ENCODE measurements around the gene LTB. TPM values are rescaled to one million over a fixed set of nuclear protein-coding genes. Genes with fewer than 3 reads are reported as not detected.

Gene LTB
- total and polyA plus RNA-seq, 5 donors from 2014 or later = 493 to 1,480 (median 1,395) TPM

GRCh38 chr6:31573239-31574105 is 8.8 kb downstream of the LTB start:
- Histone ChIP-seq H3K27ac (ENCODE audit: insufficient read depth, low read length, poor library complexity, severe bottlenecking) (peak overlapping the region; percentile 95), H3K27me3 (ENCODE audit: control insufficient read depth, insufficient read depth, low read length) (no peaks in the 10 kb centered on the region), H3K4me3 (ENCODE audit: low read depth, low read length) (peak overlapping the region; percentile 82), H3K9me3 (ENCODE audit: control insufficient read depth in 2 of 2, low read length in 2 of 2) (no peaks in the 10 kb centered on the region), H3K4me1 (ENCODE audit: control insufficient read depth, insufficient read depth, low read length, poor library complexity, severe bottlenecking) (peaks cover 96% of the 10 kb centered on the region), H3K36me3 (ENCODE audit: control insufficient read depth, insufficient read depth, low read length) (peaks cover 8% of the 10 kb centered on the region)
- Mint-ChIP-seq H3K4me3 (peak overlapping the region; percentile 99 to 100 (median 100)), H3K36me3 (peaks cover 30% of the 10 kb centered on the region), H3K27me3 (peaks cover 5% of the 10 kb centered on the region), H3K9me3 (no peaks in the 10 kb centered on the region), H3K27ac (peak overlapping the region; percentile 98 to 100 (median 100)), H3K4me1 (peaks cover 15 to 97% (median 72%) of the 10 kb centered on the region in 4 donors)
- ATAC-seq (ENCODE audit: low read depth in 2 of 2) = no peak
- DNase-seq = no peak

- peak; percentile 68 to 88 (median 82) for DNase-seq
- H3K27me3 Mint-ChIP-seq = peaks cover 5% of the 10 kb centered on the region
- H3K36me3 ChIP-seq (ENCODE audit: control insufficient read depth, insufficient read depth, low read length) = no peaks in the 10 kb centered on the region
- H3K9me3 ChIP-seq (ENCODE audit: control insufficient read depth in 2 of 2, low read length in 2 of 2) = no peaks in the 10 kb centered on the region
- peak within 1 kb of the TSS; percentile 98 to 100 (median 100) for H3K27ac Mint-ChIP-seq
- H3K27me3 ChIP-seq (ENCODE audit: control insufficient read depth, insufficient read depth, low read length) = no peaks in the 10 kb centered on the region
- peaks cover 24 to 99% (median 78%) of the 10 kb centered on the region in 4 donors for H3K4me1 Mint-ChIP-seq
- peaks cover 96% of the 10 kb centered on the region for H3K4me1 ChIP-seq (ENCODE audit: control insufficient read depth, insufficient read depth, low read length, poor library complexity, severe bottlenecking)
- H3K36me3 Mint-ChIP-seq = peaks cover 29% of the 10 kb centered on the region
- H3K4me3 ChIP-seq (ENCODE audit: low read depth, low read length) = peak within 1 kb of the TSS; percentile 82
- no peaks in the 10 kb centered on the region for H3K9me3 Mint-ChIP-seq
- peak; percentile 60 to 62 for ATAC-seq (ENCODE audit: low read depth in 2 of 2)
- peak within 1 kb of the TSS; percentile 95 for H3K27ac ChIP-seq (ENCODE audit: insufficient read depth, low read length, poor library complexity, severe bottlenecking)
- peak within 1 kb of the TSS; percentile 99 to 100 (median 100) for H3K4me3 Mint-ChIP-seq
Measured at GRCh38 chr6:31572041-31572911, 9.9 kb downstream of the LTB start, which contains the start of gene LTA. LTA (plus strand) TSS chr6:31572289; CDS start chr6:31572743, 454 bp downstream.

GRCh38 chr6:31569861-31570536 is 12.2 kb downstream of the LTB start:
- peak overlapping the region; percentile 89 to 98 (median 91) for H3K27ac Mint-ChIP-seq
- peaks cover 17% of the 10 kb centered on the region for H3K36me3 Mint-ChIP-seq
- H3K4me1 Mint-ChIP-seq = peaks cover 24 to 96% (median 74%) of the 10 kb centered on the region in 4 donors
- DNase-seq = no peak
- H3K27me3 Mint-ChIP-seq = peaks cover 10% of the 10 kb centered on the region
- ATAC-seq (ENCODE audit: low read depth in 2 of 2) = no peak
- Histone ChIP-seq H3K27me3 (ENCODE audit: control insufficient read depth, insufficient read depth, low read length) (no peaks in the 10 kb centered on the region), H3K27ac (ENCODE audit: insufficient read depth, low read length, poor library complexity, severe bottlenecking) (peak overlapping the region; percentile 95), H3K4me1 (ENCODE audit: control insufficient read depth, insufficient read depth, low read length, poor library complexity, severe bottlenecking) (peaks cover 79% of the 10 kb centered on the region), H3K9me3 (ENCODE audit: control insufficient read depth in 2 of 2, low read length in 2 of 2) (no peaks in the 10 kb centered on the region), H3K36me3 (ENCODE audit: control insufficient read depth, insufficient read depth, low read length) (peaks cover 3% of the 10 kb centered on the region), H3K4me3 (ENCODE audit: low read depth, low read length) (peak overlapping the region; percentile 29)
- H3K4me3 Mint-ChIP-seq = peak overlapping the region; percentile 22 to 100 (median 66)
- H3K9me3 Mint-ChIP-seq = no peaks in the 10 kb centered on the region

DNA sequence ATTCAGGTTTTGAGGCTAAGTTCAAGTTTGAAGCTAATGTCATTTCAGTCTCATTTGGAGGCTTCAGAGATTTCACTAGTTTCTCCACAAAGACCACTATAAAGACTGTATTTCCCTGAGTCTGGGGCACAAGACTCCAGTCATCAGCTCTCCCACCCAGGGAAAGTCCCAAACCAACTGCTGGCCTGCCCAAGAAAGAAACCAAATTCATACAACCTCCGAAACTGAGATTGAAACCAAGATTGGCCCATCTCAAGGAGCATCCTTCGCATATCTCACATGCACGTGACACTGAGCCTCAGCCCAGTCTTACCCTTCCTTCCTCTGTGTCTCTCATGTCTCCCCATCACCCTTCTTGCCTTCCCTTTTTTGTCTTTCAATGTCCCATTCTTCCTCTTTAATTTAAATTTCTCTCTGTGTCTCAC is 13.7 kb downstream of the LTB start:
- peak overlapping the region; percentile 68 for H3K4me3 ChIP-seq (ENCODE audit: low read depth, low read length)
- peak overlapping the region; percentile 89 to 98 (median 94) for H3K27ac Mint-ChIP-seq
- peak; percentile 68 for ATAC-seq (ENCODE audit: low read depth in 2 of 2)

DNA sequence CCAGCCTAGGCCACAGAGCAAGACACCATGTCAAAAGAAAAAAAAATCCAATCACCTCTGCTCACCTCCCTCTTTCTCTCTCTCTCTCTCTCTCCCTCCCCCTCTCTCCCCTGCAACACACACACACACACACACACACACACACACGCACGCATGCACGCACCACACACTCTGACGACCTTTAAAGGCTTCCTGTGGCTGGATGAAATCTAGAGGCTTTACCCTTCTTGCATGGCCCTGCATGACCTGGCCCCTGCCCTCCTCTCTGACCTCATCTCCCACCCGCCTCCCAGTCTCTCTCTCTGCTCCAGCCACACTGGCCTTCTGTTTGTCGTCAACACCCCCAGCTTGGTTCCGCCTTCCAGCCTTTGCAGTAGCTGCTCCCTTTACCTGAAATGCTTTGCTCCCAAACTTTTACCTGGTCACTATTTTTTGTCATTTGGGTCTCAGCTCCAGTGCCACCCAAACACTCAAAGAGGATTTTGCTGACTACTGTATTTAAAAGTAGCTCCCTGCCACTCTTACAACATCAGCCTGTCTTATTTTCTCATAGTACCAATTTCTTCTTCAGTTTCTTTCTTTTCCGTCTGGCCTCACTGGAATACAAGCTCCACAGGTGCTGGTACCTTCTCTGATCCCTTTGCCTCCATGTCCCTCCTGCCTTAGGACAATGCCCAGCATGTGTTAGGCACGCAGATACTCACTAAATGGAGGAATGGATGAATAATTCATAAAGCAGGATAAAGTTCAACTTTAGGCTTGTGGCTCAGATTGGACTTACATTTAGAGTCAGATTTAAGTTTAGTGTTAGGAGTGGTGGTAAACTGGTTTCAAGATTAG is 14.5 kb downstream of the LTB start:
- H3K27ac ChIP-seq (ENCODE audit: insufficient read depth, low read length, poor library complexity, severe bottlenecking) = peak overlapping the region; percentile 95
- H3K4me1 ChIP-seq (ENCODE audit: control insufficient read depth, insufficient read depth, low read length, poor library complexity, severe bottlenecking) = peaks cover 57% of the 10 kb centered on the region
- peak in 1 of 2 donors; percentile 14 for ATAC-seq (ENCODE audit: low read depth in 2 of 2)
- Mint-ChIP-seq H3K27me3 (peaks cover 10% of the 10 kb centered on the region), H3K27ac (peak overlapping the region; percentile 89 to 98 (median 94)), H3K36me3 (peaks cover 28% of the 10 kb centered on the region), H3K4me3 (peak overlapping the region in 3 of 4 donors; percentile 50 to 88 (median 82)), H3K4me1 (peaks cover 24 to 89% (median 61%) of the 10 kb centered on the region in 4 donors), H3K9me3 (no peaks in the 10 kb centered on the region)
- H3K4me3 ChIP-seq (ENCODE audit: low read depth, low read length) = peak overlapping the region; percentile 68
- peaks cover 8% of the 10 kb centered on the region for H3K36me3 ChIP-seq (ENCODE audit: control insufficient read depth, insufficient read depth, low read length)
- no peaks in the 10 kb centered on the region for H3K9me3 ChIP-seq (ENCODE audit: control insufficient read depth in 2 of 2, low read length in 2 of 2)
- no peaks in the 10 kb centered on the region for H3K27me3 ChIP-seq (ENCODE audit: control insufficient read depth, insufficient read depth, low read length)
- peak in 2 of 3 donors; percentile 36 to 68 for DNase-seq

More for the DNA sequence above, 13.7 kb downstream of the LTB start:
- peak overlapping the region; percentile 95 for H3K27ac ChIP-seq (ENCODE audit: insufficient read depth, low read length, poor library complexity, severe bottlenecking)
- peak overlapping the region; percentile 47 to 88 (median 66) for H3K4me3 Mint-ChIP-seq
- H3K27me3 Mint-ChIP-seq = peaks cover 10% of the 10 kb centered on the region
- H3K36me3 ChIP-seq (ENCODE audit: control insufficient read depth, insufficient read depth, low read length) = peaks cover 6% of the 10 kb centered on the region
- peaks cover 24 to 91% (median 67%) of the 10 kb centered on the region in 4 donors for H3K4me1 Mint-ChIP-seq
- H3K9me3 ChIP-seq (ENCODE audit: control insufficient read depth in 2 of 2, low read length in 2 of 2) = no peaks in the 10 kb centered on the region
- peaks cover 22% of the 10 kb centered on the region for H3K36me3 Mint-ChIP-seq
- H3K4me1 ChIP-seq (ENCODE audit: control insufficient read depth, insufficient read depth, low read length, poor library complexity, severe bottlenecking) = peaks cover 65% of the 10 kb centered on the region
- peak; percentile 72 to 92 (median 73) for DNase-seq
- no peaks in the 10 kb centered on the region for H3K9me3 Mint-ChIP-seq
- no peaks in the 10 kb centered on the region for H3K27me3 ChIP-seq (ENCODE audit: control insufficient read depth, insufficient read depth, low read length)

DNA sequence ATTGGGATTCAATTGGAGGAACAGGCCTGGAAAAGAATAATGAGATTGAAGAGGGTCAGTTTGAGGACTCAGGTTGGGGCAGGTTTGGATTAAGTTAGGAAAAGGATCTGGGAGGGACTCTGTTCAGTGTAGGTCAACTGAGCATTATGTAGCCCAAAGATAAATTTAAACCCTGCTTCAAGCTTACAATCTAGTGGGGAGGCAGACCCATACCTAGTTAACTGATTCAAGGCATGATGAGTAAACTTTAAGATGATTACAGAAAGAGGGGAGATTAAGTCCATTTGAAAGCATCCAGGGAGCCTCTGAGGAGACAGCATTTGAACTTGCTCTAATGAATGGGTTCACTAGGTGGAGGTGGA is 21.5 kb downstream of the LTB start:
- H3K4me1 Mint-ChIP-seq = peaks cover 15 to 83% (median 53%) of the 10 kb centered on the region in 4 donors
- H3K4me3 ChIP-seq (ENCODE audit: low read depth, low read length) = peak overlapping the region; percentile 71
- peak overlapping the region; percentile 44 to 88 (median 81) for H3K4me3 Mint-ChIP-seq
- H3K36me3 ChIP-seq (ENCODE audit: control insufficient read depth, insufficient read depth, low read length) = peaks cover 8% of the 10 kb centered on the region
- H3K9me3 ChIP-seq (ENCODE audit: control insufficient read depth in 2 of 2, low read length in 2 of 2) = no peaks in the 10 kb centered on the region
- peak overlapping the region; percentile 86 to 96 (median 94) for H3K27ac Mint-ChIP-seq
- ATAC-seq (ENCODE audit: low read depth in 2 of 2) = no peak
- H3K4me1 ChIP-seq (ENCODE audit: control insufficient read depth, insufficient read depth, low read length, poor library complexity, severe bottlenecking) = peaks cover 58% of the 10 kb centered on the region
- peak overlapping the region; percentile 77 for H3K27ac ChIP-seq (ENCODE audit: insufficient read depth, low read length, poor library complexity, severe bottlenecking)
- no peaks in the 10 kb centered on the region for H3K9me3 Mint-ChIP-seq
- peaks cover 32% of the 10 kb centered on the region for H3K36me3 Mint-ChIP-seq
- peaks cover 4% of the 10 kb centered on the region for H3K27me3 Mint-ChIP-seq
- DNase-seq = no peak
- H3K27me3 ChIP-seq (ENCODE audit: control insufficient read depth, insufficient read depth, low read length) = no peaks in the 10 kb centered on the region

Data from CD4-positive, CD25-positive, alpha-beta regulatory T cell (primary cell).